Skeletal muscle tissue (tissue), 4 donors: Measurements from ENCODE around the gene GAS2L2. TPM values are rescaled to one million over a fixed set of nuclear protein-coding genes. Genes with fewer than 3 reads are reported as not detected.

Experiments used
- H3K27ac ChIP-seq: one replicate; pipeline ENCODE4 v1.7.0; 2013; ENCODE audit warnings: mild to moderate bottlenecking, low read depth, low read length, inconsistent platforms
- H3K27me3 ChIP-seq, 3 donors: one replicate each; pipeline ENCODE4 v1.7.0; 2013; ENCODE audit warnings: low read length in 3 of 3; ENCODE audit not compliant: control insufficient read depth in 3 of 3, insufficient read depth in 3 of 3
- H3K36me3 ChIP-seq, 3 donors: one replicate each; pipeline ENCODE4 v1.7.0; 2013; ENCODE audit warnings: low read length in 3 of 3; ENCODE audit not compliant: control insufficient read depth in 3 of 3, insufficient read depth in 3 of 3
- H3K4me1 ChIP-seq, 3 donors: one replicate each; pipeline ENCODE4 v1.7.0; 2013; ENCODE audit warnings: low read length in 3 of 3, mild to moderate bottlenecking in 3 of 3; ENCODE audit not compliant: control insufficient read depth in 3 of 3, insufficient read depth in 3 of 3
- H3K4me3 ChIP-seq, 3 donors: one replicate each; pipeline ENCODE4 v1.7.0; 2013; ENCODE audit warnings: low read length in 3 of 3
- H3K9ac ChIP-seq, 3 donors: one replicate each; pipeline ENCODE4 v1.7.0; 2013; ENCODE audit warnings: low read length in 3 of 3, mild to moderate bottlenecking in 3 of 3, moderate library complexity in 2 of 3, low read depth in 1 of 3
- H3K9me3 ChIP-seq, 3 donors: one replicate each; pipeline ENCODE4 v1.7.0; 2013; ENCODE audit warnings: low read length in 3 of 3; ENCODE audit not compliant: control insufficient read depth in 3 of 3
- total RNA-seq: library from RNA; depleted of rRNA; stranded (reverse); fragments of >200 nt; gene quantifications from one replicate; pipeline ENCODE4 v1.2.3, GENCODE V29; 2014
- donor health status: Osteomylitis.

Gene GAS2L2
- total RNA-seq, result not detected

- Histone ChIP-seq H3K9ac (peak within 1 kb of the TSS in 1 of 3 donors; percentile 8), H3K9me3 (no peaks in the 10 kb centered on the region), H3K27me3 (peaks cover 20 to 39% (median 30%) of the 10 kb centered on the region in 3 donors), H3K4me3 (no peak within 1 kb of the TSS), H3K4me1 (peaks cover 5 to 12% (median 6%) of the 10 kb centered on the region in 3 donors), H3K36me3 (no peaks in the 10 kb centered on the region), H3K27ac (no peak within 1 kb of the TSS)
Observed at GRCh38 chr17:35752945-35753764, at the start of gene GAS2L2. TSS of gene GAS2L2 (minus strand) at chr17:35753239. CDS start at chr17:35752850, 389 bp downstream.

GRCh38 chr17:35801583-35802224, 48.7 kb upstream of the GAS2L2 start:
- Histone ChIP-seq H3K9ac (no peak overlapping the region), H3K4me3 (no peak overlapping the region), H3K36me3 (no peaks in the 10 kb centered on the region), H3K9me3 (no peaks in the 10 kb centered on the region), H3K27me3 (peaks cover 0 to 22% (median 4%) of the 10 kb centered on the region in 3 donors), H3K27ac (no peak overlapping the region), H3K4me1 (peaks cover 5 to 13% (median 9%) of the 10 kb centered on the region in 3 donors)

DNA sequence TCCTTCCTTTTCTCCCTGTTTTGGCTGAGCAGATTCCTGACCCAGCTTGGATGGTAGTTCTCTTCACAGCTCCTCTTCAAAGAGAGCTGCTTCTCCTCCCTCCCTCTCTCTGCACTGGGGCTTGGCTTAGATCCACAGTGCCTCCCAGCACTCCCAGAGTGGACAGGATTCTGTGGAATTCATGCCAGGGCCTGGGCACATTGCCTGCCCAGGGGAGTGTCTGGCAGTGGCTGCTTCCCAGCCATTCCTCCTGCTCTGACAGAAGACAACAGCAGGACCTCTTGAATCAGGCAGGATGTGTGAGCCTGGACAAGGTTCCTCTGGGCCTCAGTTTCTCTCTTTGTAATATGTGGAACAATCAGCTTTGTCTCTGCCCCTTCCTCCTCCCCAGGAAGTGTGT, 46.9 kb upstream of the GAS2L2 start:
- Histone ChIP-seq H3K27ac (no peak overlapping the region), H3K9ac (no peak overlapping the region), H3K4me1 (peaks cover 13 to 23% (median 14%) of the 10 kb centered on the region in 3 donors), H3K36me3 (no peaks in the 10 kb centered on the region), H3K27me3 (peaks cover 12 to 38% (median 16%) of the 10 kb centered on the region in 3 donors), H3K4me3 (no peak overlapping the region), H3K9me3 (no peaks in the 10 kb centered on the region)

GRCh38 chr17:35797918-35798317, 44.9 kb upstream of the GAS2L2 start:
- H3K9me3 ChIP-seq, result no peaks in the 10 kb centered on the region
- no peak overlapping the region for H3K4me3 ChIP-seq
- H3K27ac ChIP-seq, result no peak overlapping the region
- H3K27me3 ChIP-seq, result peaks cover 23 to 51% (median 26%) of the 10 kb centered on the region in 3 donors
- H3K4me1 ChIP-seq, result peaks cover 14 to 26% (median 17%) of the 10 kb centered on the region in 3 donors
- no peaks in the 10 kb centered on the region for H3K36me3 ChIP-seq
- H3K9ac ChIP-seq, result no peak overlapping the region

DNA sequence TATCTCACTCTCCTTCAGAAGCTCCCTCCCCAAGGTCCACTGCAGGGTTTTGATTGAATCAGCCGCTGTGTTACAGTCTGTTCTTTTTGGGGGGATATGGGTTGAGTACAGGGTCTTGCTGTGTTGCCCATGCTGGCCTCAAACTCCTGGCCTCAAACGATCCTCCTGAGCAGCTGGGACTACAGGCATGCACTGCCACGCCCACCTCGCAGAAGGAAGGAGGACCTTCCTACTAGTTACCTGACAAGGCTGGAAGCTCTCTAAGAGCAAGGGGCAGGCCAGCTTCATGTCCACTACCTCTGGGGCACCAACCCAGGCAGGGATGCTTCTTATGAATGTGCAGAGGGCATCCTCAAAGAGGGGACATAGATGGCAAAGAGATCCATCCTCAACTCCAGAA, 44.3 kb upstream of the GAS2L2 start:
- Histone ChIP-seq H3K4me3 (no peak overlapping the region), H3K27ac (no peak overlapping the region), H3K36me3 (no peaks in the 10 kb centered on the region), H3K9me3 (no peaks in the 10 kb centered on the region), H3K9ac (no peak overlapping the region), H3K4me1 (peaks cover 14 to 26% (median 17%) of the 10 kb centered on the region in 3 donors), H3K27me3 (peaks cover 23 to 51% (median 26%) of the 10 kb centered on the region in 3 donors)

GRCh38 chr17:35796942-35797341, 43.9 kb upstream of the GAS2L2 start:
- Histone ChIP-seq H3K9me3 (no peaks in the 10 kb centered on the region), H3K9ac (no peak overlapping the region), H3K4me1 (peaks cover 14 to 26% (median 17%) of the 10 kb centered on the region in 3 donors), H3K27ac (no peak overlapping the region), H3K36me3 (no peaks in the 10 kb centered on the region), H3K4me3 (no peak overlapping the region), H3K27me3 (peaks cover 26 to 53% (median 26%) of the 10 kb centered on the region in 3 donors)

GRCh38 chr17:35795871-35796265, 42.8 kb upstream of the GAS2L2 start:
- peak overlapping the region; percentile 50 to 73 (median 67) for H3K4me3 ChIP-seq
- no peaks in the 10 kb centered on the region for H3K36me3 ChIP-seq
- H3K9me3 ChIP-seq, result no peaks in the 10 kb centered on the region
- peaks cover 26 to 51% (median 26%) of the 10 kb centered on the region in 3 donors for H3K27me3 ChIP-seq
- no peak overlapping the region for H3K27ac ChIP-seq
- H3K4me1 ChIP-seq, result peaks cover 11 to 24% (median 17%) of the 10 kb centered on the region in 3 donors
- H3K9ac ChIP-seq, result peak overlapping the region in 1 of 3 donors; percentile 50

GRCh38 chr17:35795007-35795870, 42.2 kb upstream of the GAS2L2 start, which contains the start of gene MMP28:
TSS of gene MMP28 (minus strand) at chr17:35795641. CDS start at chr17:35795377, 264 bp downstream.
- Histone ChIP-seq H3K27me3 (peaks cover 26 to 51% (median 26%) of the 10 kb centered on the region in 3 donors), H3K9ac (peak within 1 kb of the TSS in 2 of 3 donors; percentile 3 to 50), H3K4me3 (peak within 1 kb of the TSS; percentile 54 to 73 (median 67)), H3K9me3 (no peaks in the 10 kb centered on the region), H3K4me1 (peaks cover 11 to 20% (median 17%) of the 10 kb centered on the region in 3 donors), H3K36me3 (no peaks in the 10 kb centered on the region), H3K27ac (no peak within 1 kb of the TSS)

DNA sequence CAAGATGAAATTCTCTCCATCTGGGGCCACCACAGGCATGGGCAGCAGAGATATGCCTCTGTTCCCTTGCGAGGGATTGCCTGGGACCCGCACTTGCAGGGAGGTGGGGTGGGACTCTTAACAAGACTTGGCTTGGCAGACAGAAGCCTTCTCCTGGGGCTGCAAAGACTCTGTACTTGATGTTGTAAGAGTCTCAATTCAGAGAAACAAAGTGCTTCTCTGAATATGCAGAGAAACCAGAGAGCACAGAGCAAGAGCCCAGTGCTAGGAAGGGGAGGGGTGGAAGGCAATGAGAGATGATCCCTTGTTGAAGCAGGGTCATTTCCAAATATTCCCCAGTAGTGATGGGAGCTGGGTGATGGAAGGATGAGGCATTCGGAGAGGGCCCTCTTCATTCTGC, 40.2 kb upstream of the GAS2L2 start:
- peaks cover 26 to 50% (median 29%) of the 10 kb centered on the region in 3 donors for H3K27me3 ChIP-seq

More for the DNA sequence above, 40.2 kb upstream of the GAS2L2 start:
- Histone ChIP-seq H3K27ac (no peak overlapping the region), H3K9me3 (no peaks in the 10 kb centered on the region), H3K4me1 (peaks cover 6 to 14% (median 13%) of the 10 kb centered on the region in 3 donors), H3K36me3 (no peaks in the 10 kb centered on the region), H3K9ac (peak overlapping the region in 1 of 3 donors; percentile 16), H3K4me3 (no peak overlapping the region)
